Measurements from ENCODE around the gene PIEZO2.
"Not testable (repeated sequence)": the region's sequence is repeated elsewhere in the genome, so short reads cannot be mapped to it uniquely, and the experiment has no call there.

Gene PIEZO2

GRCh38 chr18:10851824-10852319 lies 297.5 kb downstream of the PIEZO2 start:
- DNase-seq (ENCODE audit: low read depth), result peak; percentile 44
- peak; percentile 64 for TF ChIP-seq CTCF (IDR thresholded peaks at IDR 0.05; ENCODE audit: insufficient read depth, low read depth, low read length, missing control alignments)
- no peak overlapping the region for H3K4me3 ChIP-seq (ENCODE audit: low read length)

GRCh38 chr18:10850840-10851239 lies 298.5 kb downstream of the PIEZO2 start:
- no peak for DNase-seq (ENCODE audit: low read depth)
- no peak overlapping the region for H3K4me3 ChIP-seq (ENCODE audit: low read length)
- TF ChIP-seq CTCF (IDR thresholded peaks at IDR 0.05; ENCODE audit: insufficient read depth, low read depth, low read length, missing control alignments), result no peak

- no peak overlapping the region for H3K4me3 ChIP-seq (ENCODE audit: low read length)
- no peak for TF ChIP-seq CTCF (IDR thresholded peaks at IDR 0.05; ENCODE audit: insufficient read depth, low read depth, low read length, missing control alignments)
- no peak for DNase-seq (ENCODE audit: low read depth)
Measured at GRCh38 chr18:10850216-10850615, 299.2 kb downstream of the PIEZO2 start.

- H3K4me3 ChIP-seq (ENCODE audit: low read length), result no peak overlapping the region
- DNase-seq (ENCODE audit: low read depth), result no peak
- no peak for TF ChIP-seq CTCF (IDR thresholded peaks at IDR 0.05; ENCODE audit: insufficient read depth, low read depth, low read length, missing control alignments)
Measured at GRCh38 chr18:10847907-10848306, 301.5 kb downstream of the PIEZO2 start.

- H3K4me3 ChIP-seq (ENCODE audit: low read length), result no peak overlapping the region
- no peak for DNase-seq (ENCODE audit: low read depth)
- TF ChIP-seq CTCF (IDR thresholded peaks at IDR 0.05; ENCODE audit: insufficient read depth, low read depth, low read length, missing control alignments), result no peak
Measured at GRCh38 chr18:10847408-10847790, 302.0 kb downstream of the PIEZO2 start.

GRCh38 chr18:10846657-10847407 lies 302.5 kb downstream of the PIEZO2 start:
- DNase-seq (ENCODE audit: low read depth), result no peak
- TF ChIP-seq CTCF (IDR thresholded peaks at IDR 0.05; ENCODE audit: insufficient read depth, low read depth, low read length, missing control alignments), result no peak
- H3K4me3 ChIP-seq (ENCODE audit: low read length), result no peak overlapping the region

GRCh38 chr18:10846035-10846434 lies 303.3 kb downstream of the PIEZO2 start:
- not testable (repeated sequence) for DNase-seq (ENCODE audit: low read depth); H3K4me3 ChIP-seq (ENCODE audit: low read length)
